Measurements from ENCODE around the gene C19orf25.
"Not testable (repeated sequence)": the region's sequence is repeated elsewhere in the genome, so short reads cannot be mapped to it uniquely, and the experiment has no call there.

C19orf25 gene

GRCh38 chr19:1509602-1510441 lies 30.8 kb upstream of the C19orf25 start:
- DNase-seq (ENCODE audit: low spot score in 2 of 2) (no peak), ATAC-seq (replicated peaks; ENCODE audit: extremely low read depth, poor library complexity, severe bottlenecking) (no peak)
- Mint-ChIP-seq H3K9me3 (peaks cover 5% of the 10 kb centered on the region), H3K4me3 (no peak overlapping the region), H3K27ac (ENCODE audit: low read depth) (no peak overlapping the region), H3K36me3 (ENCODE audit: insufficient read depth) (peaks cover 5% of the 10 kb centered on the region), H3K4me1 (peaks cover 19% of the 10 kb centered on the region), H3K27me3 (no peaks in the 10 kb centered on the region)

DNA sequence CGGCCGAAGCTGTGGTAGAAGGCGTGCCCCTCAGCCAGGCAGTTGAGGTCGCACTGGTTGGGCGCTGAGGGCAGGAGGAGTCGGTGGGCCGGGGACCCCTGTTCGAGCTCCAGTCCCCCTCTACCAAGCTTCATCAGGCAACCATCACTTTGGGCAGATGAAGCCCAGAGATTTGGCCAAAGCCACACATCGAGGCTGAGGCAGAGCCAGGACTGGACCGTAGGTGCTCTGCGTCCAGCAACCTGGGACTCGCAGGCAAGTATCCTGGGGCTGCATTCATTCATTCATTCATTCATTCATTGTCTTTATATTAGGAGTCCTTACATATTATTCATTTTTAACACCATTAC lies 29.5 kb upstream of the C19orf25 start:
- H3K27ac Mint-ChIP-seq (ENCODE audit: low read depth) = no peak overlapping the region
- DNase-seq (ENCODE audit: low spot score in 2 of 2) = no peak
- no peaks in the 10 kb centered on the region for H3K27me3 Mint-ChIP-seq
- peaks cover 5% of the 10 kb centered on the region for H3K9me3 Mint-ChIP-seq
- H3K36me3 Mint-ChIP-seq (ENCODE audit: insufficient read depth) = peaks cover 4% of the 10 kb centered on the region
- no peak for ATAC-seq (replicated peaks; ENCODE audit: extremely low read depth, poor library complexity, severe bottlenecking)
- H3K4me1 Mint-ChIP-seq = peaks cover 19% of the 10 kb centered on the region
- peak overlapping the region; percentile 31 for H3K4me3 Mint-ChIP-seq

GRCh38 chr19:1507763-1508506 lies 28.9 kb upstream of the C19orf25 start:
- peaks cover 3% of the 10 kb centered on the region for H3K27me3 Mint-ChIP-seq
- H3K4me1 Mint-ChIP-seq = peaks cover 19% of the 10 kb centered on the region
- peaks cover 4% of the 10 kb centered on the region for H3K36me3 Mint-ChIP-seq (ENCODE audit: insufficient read depth)
- peaks cover 5% of the 10 kb centered on the region for H3K9me3 Mint-ChIP-seq
- H3K4me3 Mint-ChIP-seq = peak overlapping the region; percentile 77
- H3K27ac Mint-ChIP-seq (ENCODE audit: low read depth) = peak overlapping the region; percentile 80
- ATAC-seq (replicated peaks; ENCODE audit: extremely low read depth, poor library complexity, severe bottlenecking) = peak; percentile 97
- peak; percentile 83 to 92 for DNase-seq (ENCODE audit: low spot score in 2 of 2)

DNA sequence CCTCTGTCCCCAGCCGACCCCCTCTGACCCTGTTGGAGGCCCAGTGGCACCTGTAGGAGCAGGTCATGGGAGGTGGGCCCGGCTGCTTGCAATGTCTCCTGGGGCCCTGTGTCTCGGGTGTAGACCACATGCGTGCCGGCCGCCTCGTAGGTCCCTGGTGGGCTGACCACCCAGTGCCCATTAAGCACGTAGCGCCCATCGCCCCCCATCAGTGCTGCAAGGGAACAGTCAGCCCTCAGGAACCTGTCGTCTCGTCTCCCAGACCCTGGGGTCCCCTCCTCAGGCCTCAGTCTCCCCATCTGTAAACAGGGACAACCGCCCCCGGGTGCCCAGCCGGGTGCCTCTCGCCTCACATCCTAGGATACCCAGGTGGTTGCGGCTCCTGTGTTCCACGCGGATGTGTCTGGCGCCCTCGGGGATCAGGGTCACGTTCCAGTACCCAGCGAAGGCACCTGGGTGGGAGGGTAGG lies 28.2 kb upstream of the C19orf25 start:
- Mint-ChIP-seq H3K27me3 (peaks cover 10% of the 10 kb centered on the region), H3K4me3 (peak overlapping the region; percentile 77), H3K4me1 (peaks cover 19% of the 10 kb centered on the region), H3K27ac (ENCODE audit: low read depth) (peak overlapping the region; percentile 80), H3K36me3 (ENCODE audit: insufficient read depth) (peaks cover 6% of the 10 kb centered on the region), H3K9me3 (peaks cover 5% of the 10 kb centered on the region)
- DNase-seq (ENCODE audit: low spot score in 2 of 2) (no peak), ATAC-seq (replicated peaks; ENCODE audit: extremely low read depth, poor library complexity, severe bottlenecking) (no peak)

DNA sequence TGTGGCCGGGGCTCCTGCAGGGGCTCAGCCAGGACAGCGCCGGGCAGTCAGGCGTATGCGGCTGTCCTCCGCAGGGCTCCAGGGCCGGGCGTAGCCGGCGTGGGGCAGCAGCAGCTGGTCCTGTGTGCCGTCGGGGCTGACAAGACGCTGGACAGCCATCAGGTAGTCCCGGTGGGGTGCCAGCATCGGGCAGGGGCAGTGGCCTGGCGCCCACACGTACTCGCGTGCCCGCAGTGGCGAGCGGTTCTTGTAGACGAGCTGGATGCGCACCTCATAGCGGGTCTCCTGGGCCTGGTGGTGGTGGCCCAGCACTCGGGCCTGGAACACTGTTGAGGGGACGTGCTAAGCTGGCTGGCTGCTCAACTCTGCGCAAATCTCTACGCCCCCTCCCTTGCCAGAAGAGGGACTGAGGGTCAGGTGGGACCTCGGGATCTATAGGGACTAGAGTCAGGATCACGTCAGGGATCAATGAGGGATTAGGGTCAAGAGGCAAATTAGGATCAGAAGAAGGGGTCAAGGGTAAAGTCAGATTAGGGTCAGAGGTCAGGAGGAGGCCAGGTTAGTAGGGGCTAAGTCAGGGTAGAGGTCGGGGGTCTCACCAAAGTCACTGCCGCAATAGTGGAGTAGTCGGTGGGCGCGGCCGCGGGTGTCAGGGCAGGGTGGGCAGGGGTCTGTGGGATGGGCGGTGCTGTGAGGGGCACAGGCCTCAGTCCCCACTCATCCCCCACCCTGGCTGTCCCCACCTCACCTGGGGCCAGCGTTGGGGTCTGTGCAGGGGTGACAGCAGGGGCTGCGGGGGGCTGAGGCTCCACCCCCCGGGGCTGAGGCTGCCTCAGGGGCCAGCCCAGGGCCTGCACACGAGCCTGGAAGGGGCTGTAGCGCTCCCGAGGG lies 27.2 kb upstream of the C19orf25 start:
- Mint-ChIP-seq H3K27me3 (peaks cover 10% of the 10 kb centered on the region), H3K27ac (ENCODE audit: low read depth) (no peak overlapping the region), H3K4me3 (no peak overlapping the region), H3K9me3 (peaks cover 5% of the 10 kb centered on the region), H3K36me3 (ENCODE audit: insufficient read depth) (peaks cover 6% of the 10 kb centered on the region), H3K4me1 (peaks cover 19% of the 10 kb centered on the region)
- ATAC-seq (replicated peaks; ENCODE audit: extremely low read depth, poor library complexity, severe bottlenecking) (no peak), DNase-seq (ENCODE audit: low spot score in 2 of 2) (no peak)

GRCh38 chr19:1505012-1505411 lies 26.0 kb upstream of the C19orf25 start:
- peaks cover 10% of the 10 kb centered on the region for H3K27me3 Mint-ChIP-seq
- H3K4me3 Mint-ChIP-seq = no peak overlapping the region
- no peak for ATAC-seq (replicated peaks; ENCODE audit: extremely low read depth, poor library complexity, severe bottlenecking)
- H3K36me3 Mint-ChIP-seq (ENCODE audit: insufficient read depth) = peaks cover 8% of the 10 kb centered on the region
- DNase-seq (ENCODE audit: low spot score in 2 of 2) = no peak
- peaks cover 17% of the 10 kb centered on the region for H3K4me1 Mint-ChIP-seq
- peaks cover 5% of the 10 kb centered on the region for H3K9me3 Mint-ChIP-seq
- no peak overlapping the region for H3K27ac Mint-ChIP-seq (ENCODE audit: low read depth)

- no peak for ATAC-seq (replicated peaks; ENCODE audit: extremely low read depth, poor library complexity, severe bottlenecking)
- H3K4me1 Mint-ChIP-seq = peaks cover 14% of the 10 kb centered on the region
- DNase-seq (ENCODE audit: low spot score in 2 of 2) = no peak
These were observed 25.1 kb upstream of the C19orf25 start for GRCh38 chr19:1503925-1504773.

GRCh38 chr19:1503089-1503924 lies 24.3 kb upstream of the C19orf25 start:
- no peak overlapping the region for H3K27ac Mint-ChIP-seq (ENCODE audit: low read depth)
- ATAC-seq (replicated peaks; ENCODE audit: extremely low read depth, poor library complexity, severe bottlenecking) (no peak), DNase-seq (ENCODE audit: low spot score in 2 of 2) (peak; percentile 25 to 47)
- H3K27me3 Mint-ChIP-seq = peaks cover 10% of the 10 kb centered on the region
- no peak overlapping the region for H3K4me3 Mint-ChIP-seq
- H3K9me3 Mint-ChIP-seq = peaks cover 5% of the 10 kb centered on the region
- peaks cover 11% of the 10 kb centered on the region for H3K36me3 Mint-ChIP-seq (ENCODE audit: insufficient read depth)
- H3K4me1 Mint-ChIP-seq = peaks cover 14% of the 10 kb centered on the region

More at GRCh38 chr19:1503925-1504773, 25.1 kb upstream of the C19orf25 start:
- Mint-ChIP-seq H3K27ac (ENCODE audit: low read depth) (no peak overlapping the region), H3K27me3 (peaks cover 10% of the 10 kb centered on the region), H3K4me3 (no peak overlapping the region), H3K36me3 (ENCODE audit: insufficient read depth) (peaks cover 11% of the 10 kb centered on the region), H3K9me3 (peaks cover 5% of the 10 kb centered on the region)

- ATAC-seq (replicated peaks; ENCODE audit: extremely low read depth, poor library complexity, severe bottlenecking) = no peak
- peaks cover 10% of the 10 kb centered on the region for H3K27me3 Mint-ChIP-seq
- DNase-seq (ENCODE audit: low spot score in 2 of 2) = no peak
- no peak overlapping the region for H3K4me3 Mint-ChIP-seq
- H3K27ac Mint-ChIP-seq (ENCODE audit: low read depth) = no peak overlapping the region
- peaks cover 8% of the 10 kb centered on the region for H3K4me1 Mint-ChIP-seq
- H3K36me3 Mint-ChIP-seq (ENCODE audit: insufficient read depth) = peaks cover 9% of the 10 kb centered on the region
- H3K9me3 Mint-ChIP-seq = peaks cover 5% of the 10 kb centered on the region
These were observed 23.5 kb upstream of the C19orf25 start for GRCh38 chr19:1502433-1503088.

- no peak for DNase-seq (ENCODE audit: low spot score in 2 of 2)
- Mint-ChIP-seq H3K27ac (ENCODE audit: low read depth) (no peak overlapping the region), H3K4me1 (peaks cover 2% of the 10 kb centered on the region), H3K9me3 (peaks cover 2% of the 10 kb centered on the region), H3K36me3 (ENCODE audit: insufficient read depth) (peaks cover 7% of the 10 kb centered on the region), H3K27me3 (peaks cover 10% of the 10 kb centered on the region), H3K4me3 (no peak overlapping the region)
- ATAC-seq (replicated peaks; ENCODE audit: extremely low read depth, poor library complexity, severe bottlenecking) = no peak
These were observed 22.2 kb upstream of the C19orf25 start for GRCh38 chr19:1501200-1501595.

DNA sequence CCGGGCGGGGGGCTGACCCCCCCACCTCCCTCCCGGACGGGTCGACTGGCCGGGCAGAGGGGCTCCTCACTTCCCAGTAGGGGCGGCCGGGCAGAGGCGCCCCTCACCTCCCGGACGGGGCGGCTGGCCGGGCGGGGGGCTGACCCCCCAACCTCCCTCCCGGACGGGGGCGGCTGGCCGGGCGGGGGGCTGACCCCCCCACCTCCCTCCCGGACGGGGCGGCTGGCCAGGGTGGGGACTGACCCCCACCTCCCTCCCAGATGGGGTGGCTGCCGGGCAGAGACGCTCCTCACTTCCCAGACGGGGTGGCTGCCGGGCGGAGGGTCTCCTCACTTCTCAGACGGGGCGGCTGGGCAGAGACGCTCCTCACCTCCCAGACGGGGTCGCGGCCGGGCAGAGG lies 20.2 kb upstream of the C19orf25 start:
- not testable (repeated sequence) for H3K9me3 Mint-ChIP-seq; H3K4me3 Mint-ChIP-seq; DNase-seq (ENCODE audit: low spot score in 2 of 2); H3K36me3 Mint-ChIP-seq (ENCODE audit: insufficient read depth); ATAC-seq (replicated peaks; ENCODE audit: extremely low read depth, poor library complexity, severe bottlenecking); H3K27ac Mint-ChIP-seq (ENCODE audit: low read depth); H3K4me1 Mint-ChIP-seq
- H3K27me3 Mint-ChIP-seq = peaks cover 10% of the 10 kb centered on the region
